Measurements from ENCODE around the gene ADGRF3. TPM values are rescaled to one million over a fixed set of nuclear protein-coding genes. Genes with fewer than 3 reads are reported as not detected.

Gene ADGRF3
- total RNA-seq, 1 experiment from 2014 or later: not detected

DNA sequence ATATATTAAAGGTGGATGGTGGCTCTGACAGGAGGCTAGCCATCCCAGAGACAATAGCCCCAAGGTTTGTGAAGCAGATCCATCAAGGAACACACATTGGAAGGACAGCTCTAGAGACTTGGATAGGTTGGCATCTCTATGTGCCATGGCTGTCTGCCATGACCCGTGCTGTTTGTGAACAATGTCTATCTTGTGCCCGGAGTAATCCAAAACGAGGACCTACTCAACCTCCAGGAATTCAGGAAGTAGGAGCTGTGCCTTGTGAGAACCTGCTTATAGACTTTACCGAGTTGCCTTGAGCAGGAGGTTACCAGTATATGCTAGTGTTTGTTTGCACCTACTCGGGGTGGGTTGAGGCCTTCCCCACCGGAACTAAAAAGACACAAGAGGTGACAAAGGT is 43.7 kb downstream of the ADGRF3 start:
- no peak for ATAC-seq
- Histone ChIP-seq H2AFZ (ENCODE audit: low read depth, low read length, poor library complexity, severe bottlenecking) (no peak overlapping the region), H3K4me1 (ENCODE audit: control insufficient read depth in 1 of 2, insufficient read depth in 2 of 2, low read length in 2 of 2) (peaks cover 5 to 15% of the 10 kb centered on the region in 2 experiments; a peak in 2 of 4 replicates), H3K36me3 (ENCODE audit: control insufficient read depth in 1 of 2, insufficient read depth in 2 of 2, low read length in 2 of 2) (no peaks in the 10 kb centered on the region), H3K9ac (ENCODE audit: low read length) (no peak overlapping the region), H3K27me3 (ENCODE audit: insufficient read depth, low read length) (no peaks in the 10 kb centered on the region), H3K9me3 (ENCODE audit: control insufficient read depth in 1 of 2, insufficient read depth in 1 of 2, low read depth in 1 of 2, low read length in 2 of 2) (no peaks in the 10 kb centered on the region), H3K4me2 (ENCODE audit: low read length) (no peak overlapping the region), H4K20me1 (ENCODE audit: insufficient read depth) (no peaks in the 10 kb centered on the region), H3K27ac (ENCODE audit: low read depth, low read length) (no peak overlapping the region), H3K4me3 (replicated peaks in 1 of 2; ENCODE audit: low read depth in 1 of 2, low read length in 2 of 2) (no peak overlapping the region), H3K79me2 (ENCODE audit: insufficient read depth, low read length) (no peaks in the 10 kb centered on the region), H3K9me2 (ENCODE audit: insufficient read depth) (no peaks in the 10 kb centered on the region)
- intact Hi-C loops (cut with micrococcal nuclease): no loop called here
- DNase-seq (ENCODE audit: low read depth, low spot score): no peak
- TF ChIP-seq ZNF274 (IDR thresholded peaks at IDR 0.05; ENCODE audit: low read depth, low read length): no peak
- no peak for TF ChIP-seq RAD21 (IDR thresholded peaks at IDR 0.05; ENCODE audit: low read depth)
- TF ChIP-seq, protein P1, sequence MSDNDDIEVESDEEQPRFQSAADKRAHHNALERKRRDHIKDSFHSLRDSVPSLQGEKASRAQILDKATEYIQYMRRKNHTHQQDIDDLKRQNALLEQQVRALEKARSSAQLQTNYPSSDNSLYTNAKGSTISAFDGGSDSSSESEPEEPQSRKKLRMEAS (IDR thresholded peaks at IDR 0.05): no peak
- no peak for TF ChIP-seq POLR2AphosphoS5 (IDR thresholded peaks at IDR 0.05; ENCODE audit: low read depth, low read length)
- TF ChIP-seq FOSL1 (IDR thresholded peaks at IDR 0.05; ENCODE audit: low read depth): no peak
- no peak for TF ChIP-seq CEBPB (IDR thresholded peaks at IDR 0.05; ENCODE audit: low read depth)
- TF ChIP-seq ELF1 (IDR thresholded peaks at IDR 0.05; ENCODE audit: borderline replicate concordance, low read depth): no peak
- no peak for TF ChIP-seq CTCF (IDR thresholded peaks at IDR 0.05 in 2 of 3, conservative IDR thresholded peaks at IDR 0.05 in 1 of 3; ENCODE audit: borderline replicate concordance in 1 of 3, insufficient read depth in 1 of 3, low read depth in 2 of 3, low read length in 2 of 3)
- no peak for TF ChIP-seq ATF3 (IDR thresholded peaks at IDR 0.05)
- TF ChIP-seq ZFX (IDR thresholded peaks at IDR 0.05): no peak
- RAD21 ChIA-PET (ENCODE audit: low non-redundant PET in 1 of 2, low total read pairs in 2 of 2, uncharacterized antibody in 2 of 2, unreplicated experiment in 2 of 2): no interaction called here
- POLR2A ChIA-PET: no interaction called here
- CTCF ChIA-PET: no interaction called here
- no TSS peak for BruUV-seq (replicated peaks)
